Caco-2 (cell line): ENCODE results near the gene PPP2R5E. TPM values are rescaled to one million over a fixed set of nuclear protein-coding genes. Genes with fewer than 3 reads are reported as not detected.

Experiments
- BruUV-seq: library from RNA; stranded (reverse); fragments of 400-500 nt; replicated peaks from 2 replicates; lab custom pipeline; 2021; lab: Mats Ljungman, UMichigan
- CTCF ChIA-PET: fragments of 300-600 bp; sonication (Branson Sonifier 250); formaldehyde crosslinking; loops from one replicate; lab custom pipeline; 2022; ENCODE audit warnings: antibody characterized with exemption; lab: Charles Lee
- POLR2A ChIA-PET: fragments of 300-600 bp; sonication (Branson Sonifier 250); formaldehyde crosslinking; loops from one replicate; lab custom pipeline; 2022; ENCODE audit warnings: antibody characterized with exemption; lab: Charles Lee
- DNase-seq, 2 experiments: peaks; one replicate each; pipeline versions ENCODE4 v3.0.0 to v3.0.0-alpha.2; 2020 to 2022
- H3K27me3 ChIP-seq: replicated peaks from 2 replicates; pipeline ENCODE4 v1.6.0; 2011; ENCODE audit warnings: low read length; ENCODE audit not compliant: control insufficient read depth, insufficient read depth
- H3K36me3 ChIP-seq: 2 replicates; pipeline ENCODE4 v1.5.1; 2011; ENCODE audit warnings: low read length; ENCODE audit not compliant: control insufficient read depth, insufficient read depth
- H3K4me1 ChIP-seq: fragments of 250-450 bp; sonication (Bioruptor Pico); 2 replicates; pipeline ENCODE4 v1.5.1; 2020; ENCODE audit warnings: mild to moderate bottlenecking
- H3K4me3 ChIP-seq: 2 replicates; pipeline ENCODE4 v1.5.1; 2011; ENCODE audit warnings: low read depth, mild to moderate bottlenecking, control low read depth, low read length
- H3K9me3 ChIP-seq: fragments of 250-450 bp; sonication (Bioruptor Pico); 2 replicates; pipeline ENCODE4 v1.5.1; 2020; ENCODE audit warnings: mild to moderate bottlenecking, moderate library complexity
- H3K27ac Mint-ChIP-seq: one replicate; pipeline ENCODE4 v1.8.0; 2022; ENCODE audit warnings: mixed read lengths; ENCODE audit not compliant: unreplicated experiment
- H3K27me3 Mint-ChIP-seq: one replicate; pipeline ENCODE4 v1.8.0; 2022; ENCODE audit warnings: mixed read lengths; ENCODE audit not compliant: insufficient read depth, unreplicated experiment
- H3K36me3 Mint-ChIP-seq: one replicate; pipeline ENCODE4 v1.8.0; 2022; ENCODE audit warnings: mild to moderate bottlenecking, mixed read lengths; ENCODE audit not compliant: insufficient read depth, unreplicated experiment
- H3K4me1 Mint-ChIP-seq: one replicate; pipeline ENCODE4 v1.8.0; 2022; ENCODE audit warnings: low read depth, mixed read lengths; ENCODE audit not compliant: unreplicated experiment
- H3K4me3 Mint-ChIP-seq: one replicate; pipeline ENCODE4 v1.8.0; 2022; ENCODE audit warnings: mild to moderate bottlenecking, moderate library complexity, mixed read lengths; ENCODE audit not compliant: unreplicated experiment
- H3K9me3 Mint-ChIP-seq: one replicate; pipeline ENCODE4 v1.8.0; 2022; ENCODE audit warnings: mixed read lengths; ENCODE audit not compliant: unreplicated experiment
- CTCF ChIP-seq, 2 experiments: fragments of 200-600 bp in 1 of 2; IDR thresholded peaks; 1 replicate in 1 of 2; 2 replicates in 1 of 2; pipeline versions ENCODE4 v1.5.1 to v1.8.0; 2011 to 2022; ENCODE audit warnings: antibody characterized with exemption in 1 of 2, control low read depth in 1 of 2, inconsistent platforms in 1 of 2, low read depth in 1 of 2, low read length in 1 of 2, mild to moderate bottlenecking in 1 of 2, moderate library complexity in 1 of 2; ENCODE audit not compliant: insufficient read depth in 1 of 2, severe bottlenecking in 1 of 2, unreplicated experiment in 1 of 2
- intact Hi-C: fragments of 100-400 bp; cut with micrococcal nuclease; formaldehyde crosslinking; loops from one replicate; pipeline ENCODE4 v1.10.0; 2022; ENCODE audit not compliant: unreplicated experiment
- total RNA-seq: library from RNA; stranded (reverse); gene quantifications from 2 replicates; pipeline ENCODE4 v1.2.3, GENCODE V29; 2022

PPP2R5E gene
- total RNA-seq, 1 experiment from 2014 or later: 58.6 TPM

GRCh38 chr14:63517354-63517753 lies 25.8 kb downstream of the PPP2R5E start:
- H3K9me3 Mint-ChIP-seq: no peaks in the 10 kb centered on the region
- intact Hi-C loops: no loop called here
- Histone ChIP-seq H3K9me3 (peaks cover 3% of the 10 kb centered on the region; the same call in 1 of the 2 replicates), H3K27me3 (no peaks in the 10 kb centered on the region), H3K4me1 (peaks cover 6% of the 10 kb centered on the region; the same call in 1 of the 2 replicates), H3K4me3 (no peak overlapping the region), H3K36me3 (no peaks in the 10 kb centered on the region)
- no peak overlapping the region for H3K4me3 Mint-ChIP-seq
- no peak overlapping the region for H3K27ac Mint-ChIP-seq
- DNase-seq: no peak
- TF ChIP-seq CTCF (IDR thresholded peaks at IDR 0.05; ENCODE audit: insufficient read depth in 1 of 2, low read depth in 1 of 2, low read length in 1 of 2, severe bottlenecking in 1 of 2, unreplicated experiment in 1 of 2): no peak
- peaks cover 25% of the 10 kb centered on the region for H3K36me3 Mint-ChIP-seq
- ChIA-PET POLR2A (no interaction called here), CTCF (no interaction called here)
- BruUV-seq: no TSS peak
- peaks cover 12% of the 10 kb centered on the region for H3K4me1 Mint-ChIP-seq
- H3K27me3 Mint-ChIP-seq: no peaks in the 10 kb centered on the region

GRCh38 chr14:63515240-63515639 lies 27.9 kb downstream of the PPP2R5E start:
- intact Hi-C loops: no loop called here
- Mint-ChIP-seq H3K4me3 (no peak overlapping the region), H3K27me3 (no peaks in the 10 kb centered on the region), H3K36me3 (peaks cover 22% of the 10 kb centered on the region), H3K4me1 (peaks cover 12% of the 10 kb centered on the region), H3K27ac (no peak overlapping the region), H3K9me3 (no peaks in the 10 kb centered on the region)
- Histone ChIP-seq H3K36me3 (no peaks in the 10 kb centered on the region; the same call in 1 of the 2 replicates), H3K4me1 (peaks cover 6% of the 10 kb centered on the region; the same call in 1 of the 2 replicates), H3K27me3 (no peaks in the 10 kb centered on the region), H3K4me3 (no peak overlapping the region), H3K9me3 (peaks cover 3% of the 10 kb centered on the region; the same call in 1 of the 2 replicates)
- BruUV-seq: no TSS peak
- ChIA-PET POLR2A (no interaction called here), CTCF (no interaction called here)
- no peak for DNase-seq
- no peak for TF ChIP-seq CTCF (IDR thresholded peaks at IDR 0.05; ENCODE audit: insufficient read depth in 1 of 2, low read depth in 1 of 2, low read length in 1 of 2, severe bottlenecking in 1 of 2, unreplicated experiment in 1 of 2)

- Histone ChIP-seq H3K4me3 (no peak overlapping the region), H3K9me3 (peaks cover 3% of the 10 kb centered on the region; the same call in 1 of the 2 replicates), H3K27me3 (no peaks in the 10 kb centered on the region), H3K36me3 (no peaks in the 10 kb centered on the region; the same call in 1 of the 2 replicates), H3K4me1 (peaks cover 6% of the 10 kb centered on the region; the same call in 1 of the 2 replicates)
- Mint-ChIP-seq H3K36me3 (peaks cover 7% of the 10 kb centered on the region), H3K27ac (no peak overlapping the region), H3K4me1 (peaks cover 12% of the 10 kb centered on the region), H3K4me3 (no peak overlapping the region), H3K9me3 (no peaks in the 10 kb centered on the region), H3K27me3 (no peaks in the 10 kb centered on the region)
- TF ChIP-seq CTCF (IDR thresholded peaks at IDR 0.05; ENCODE audit: insufficient read depth in 1 of 2, low read depth in 1 of 2, low read length in 1 of 2, severe bottlenecking in 1 of 2, unreplicated experiment in 1 of 2): no peak
- DNase-seq: no peak
- no TSS peak for BruUV-seq
- intact Hi-C loops: no loop called here
- ChIA-PET POLR2A (no interaction called here), CTCF (no interaction called here)
Measured at GRCh38 chr14:63513756-63514155, 29.4 kb downstream of the PPP2R5E start.
